ENCODE measurements around the gene TBXAS1. TPM values are rescaled to one million over a fixed set of nuclear protein-coding genes. Genes with fewer than 3 reads are reported as not detected.
"Not testable (repeated sequence)": the region's sequence is repeated elsewhere in the genome, so short reads cannot be mapped to it uniquely, and the experiment has no call there.

The TBXAS1 gene
- total RNA-seq, 4 donors from 2014 or later, result 9.8 to 31.3 (median 13.5) TPM

DNA sequence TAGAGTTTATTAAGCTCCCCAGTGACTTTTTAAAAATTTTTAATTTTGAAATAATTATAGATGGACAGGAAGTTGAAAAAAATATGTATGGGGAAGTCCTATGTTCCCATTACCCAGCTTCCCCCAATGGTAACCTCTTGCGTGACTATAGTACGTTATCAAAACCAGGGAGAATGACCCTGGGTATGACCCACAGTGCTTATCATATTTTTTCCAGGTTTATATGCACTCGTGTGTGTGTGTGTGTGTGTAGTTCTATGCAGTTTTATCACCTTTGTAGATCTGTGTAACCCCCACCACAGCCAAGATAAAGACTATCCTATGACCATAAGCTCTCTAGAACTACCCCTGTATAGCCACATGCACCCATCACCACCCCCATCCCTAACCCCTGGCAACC lies 72.8 kb downstream of the TBXAS1 start:
- Histone ChIP-seq H3K9me3 (peaks cover 0 to 9% (median 7%) of the 10 kb centered on the region in 4 donors), H3K27ac (replicated peaks in 1 of 4) (no peak overlapping the region), H3K4me1 (no peaks in the 10 kb centered on the region), H3K27me3 (no peaks in the 10 kb centered on the region), H3K36me3 (no peaks in the 10 kb centered on the region), H3K4me3 (no peak overlapping the region)
- TF ChIP-seq, protein P1, sequence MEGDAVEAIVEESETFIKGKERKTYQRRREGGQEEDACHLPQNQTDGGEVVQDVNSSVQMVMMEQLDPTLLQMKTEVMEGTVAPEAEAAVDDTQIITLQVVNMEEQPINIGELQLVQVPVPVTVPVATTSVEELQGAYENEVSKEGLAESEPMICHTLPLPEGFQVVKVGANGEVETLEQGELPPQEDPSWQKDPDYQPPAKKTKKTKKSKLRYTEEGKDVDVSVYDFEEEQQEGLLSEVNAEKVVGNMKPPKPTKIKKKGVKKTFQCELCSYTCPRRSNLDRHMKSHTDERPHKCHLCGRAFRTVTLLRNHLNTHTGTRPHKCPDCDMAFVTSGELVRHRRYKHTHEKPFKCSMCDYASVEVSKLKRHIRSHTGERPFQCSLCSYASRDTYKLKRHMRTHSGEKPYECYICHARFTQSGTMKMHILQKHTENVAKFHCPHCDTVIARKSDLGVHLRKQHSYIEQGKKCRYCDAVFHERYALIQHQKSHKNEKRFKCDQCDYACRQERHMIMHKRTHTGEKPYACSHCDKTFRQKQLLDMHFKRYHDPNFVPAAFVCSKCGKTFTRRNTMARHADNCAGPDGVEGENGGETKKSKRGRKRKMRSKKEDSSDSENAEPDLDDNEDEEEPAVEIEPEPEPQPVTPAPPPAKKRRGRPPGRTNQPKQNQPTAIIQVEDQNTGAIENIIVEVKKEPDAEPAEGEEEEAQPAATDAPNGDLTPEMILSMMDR (IDR thresholded peaks at IDR 0.05), result no peak
- no peak for TF ChIP-seq EP300 (IDR thresholded peaks at IDR 0.05)
- no peak for TF ChIP-seq POLR2A (IDR thresholded peaks at IDR 0.05; ENCODE audit: low read depth)
- intact Hi-C loops (cut with DNase I), result no loop called here
- DNase-seq (ENCODE audit: extremely low spot score), result no peak
- 78% methylated on average over 3 of the region's 3 CpGs for WGBS

GRCh38 chr7:139902436-139903102 lies 73.5 kb downstream of the TBXAS1 start:
- H3K9me3 ChIP-seq, result peaks cover 0 to 12% (median 7%) of the 10 kb centered on the region in 4 donors
- TF ChIP-seq POLR2A (IDR thresholded peaks at IDR 0.05; ENCODE audit: low read depth), result no peak
- TF ChIP-seq POLR2AphosphoS5 (IDR thresholded peaks at IDR 0.05), result no peak
- TF ChIP-seq EP300 (IDR thresholded peaks at IDR 0.05), result no peak
- TF ChIP-seq, protein P1 (IDR thresholded peaks at IDR 0.05), result no peak
- DNase-seq (ENCODE audit: extremely low spot score), result no peak
- WGBS, result 95% methylated on average over 4 of the region's 4 CpGs
- intact Hi-C loops (cut with DNase I), result no loop called here
- no peaks in the 10 kb centered on the region for H3K36me3 ChIP-seq
- H3K4me1 ChIP-seq, result no peaks in the 10 kb centered on the region
- no peaks in the 10 kb centered on the region for H3K27me3 ChIP-seq
- no peak overlapping the region for H3K4me3 ChIP-seq
- no peak overlapping the region for H3K27ac ChIP-seq (replicated peaks in 1 of 4)

DNA sequence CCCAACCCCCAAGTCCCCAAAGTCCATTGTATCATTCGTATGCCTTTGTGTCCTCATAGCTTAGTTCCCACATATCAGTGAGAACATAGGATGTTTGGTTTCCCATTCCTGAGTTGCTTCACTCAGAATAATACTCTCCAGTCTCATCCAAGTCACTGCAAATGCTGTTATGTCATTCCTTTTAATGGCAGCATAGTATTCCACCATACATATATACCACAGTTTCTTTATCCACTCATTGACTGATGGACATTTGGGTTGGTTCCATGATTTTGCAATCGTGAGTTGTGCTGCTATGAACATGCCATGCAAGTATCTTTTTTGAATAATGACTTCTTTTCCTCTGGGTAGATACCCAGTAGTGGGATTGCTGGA lies 74.0 kb downstream of the TBXAS1 start:
- intact Hi-C loops (cut with DNase I); H3K4me1 ChIP-seq; DNase-seq (ENCODE audit: extremely low spot score); H3K27me3 ChIP-seq; H3K27ac ChIP-seq (replicated peaks in 1 of 4); H3K4me3 ChIP-seq; H3K36me3 ChIP-seq: not testable (repeated sequence)
- H3K9me3 ChIP-seq, result peaks cover 0 to 12% (median 7%) of the 10 kb centered on the region in 4 donors
- 84% methylated on average over 2 of the region's 2 CpGs for WGBS

- H3K4me3 ChIP-seq, result no peak overlapping the region
- H3K36me3 ChIP-seq, result no peaks in the 10 kb centered on the region
- peaks cover 0 to 12% (median 7%) of the 10 kb centered on the region in 4 donors for H3K9me3 ChIP-seq
- H3K4me1 ChIP-seq, result no peaks in the 10 kb centered on the region
- intact Hi-C loops (cut with DNase I), result no loop called here
- H3K27ac ChIP-seq (replicated peaks in 1 of 4), result no peak overlapping the region
- no peak for DNase-seq (ENCODE audit: extremely low spot score)
- H3K27me3 ChIP-seq, result no peaks in the 10 kb centered on the region
- no peak for TF ChIP-seq POLR2AphosphoS5 (IDR thresholded peaks at IDR 0.05)
- TF ChIP-seq POLR2A (IDR thresholded peaks at IDR 0.05; ENCODE audit: low read depth), result no peak
Measured at GRCh38 chr7:139906879-139907278, 77.8 kb downstream of the TBXAS1 start.

DNA sequence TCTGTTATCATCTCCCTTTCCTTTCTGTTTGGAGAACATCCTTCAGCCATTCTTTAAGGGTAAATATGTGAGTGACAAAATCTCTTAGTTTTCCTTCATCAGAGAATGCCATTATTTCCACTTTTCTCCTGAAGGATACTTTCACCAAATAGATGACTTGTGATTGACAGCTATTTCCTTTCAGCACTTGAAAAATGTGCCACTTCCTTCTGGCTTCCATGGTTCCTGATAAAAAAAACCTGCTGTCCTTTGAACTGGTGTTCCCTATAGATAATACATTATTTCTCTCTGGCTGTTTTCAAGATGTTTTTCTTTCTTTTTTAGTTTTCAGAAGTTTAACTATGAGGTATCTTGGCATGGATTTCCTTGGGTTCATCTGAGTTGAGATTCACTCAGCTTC lies 79.7 kb downstream of the TBXAS1 start:
- Histone ChIP-seq H3K36me3 (no peaks in the 10 kb centered on the region), H3K27ac (replicated peaks in 1 of 4) (no peak overlapping the region), H3K4me1 (peaks cover 0 to 2% (median 0%) of the 10 kb centered on the region in 4 donors), H3K9me3 (peaks cover 0 to 4% (median 0%) of the 10 kb centered on the region in 4 donors), H3K4me3 (no peak overlapping the region), H3K27me3 (no peaks in the 10 kb centered on the region)
- intact Hi-C loops (cut with DNase I), result no loop called here
- no peak for TF ChIP-seq POLR2A (IDR thresholded peaks at IDR 0.05; ENCODE audit: low read depth)
- no peak for TF ChIP-seq POLR2AphosphoS5 (IDR thresholded peaks at IDR 0.05)
- no peak for TF ChIP-seq EP300 (IDR thresholded peaks at IDR 0.05)
- TF ChIP-seq, protein P1 (IDR thresholded peaks at IDR 0.05), result no peak
- no peak for DNase-seq (ENCODE audit: extremely low spot score)

Measured in esophagus muscularis mucosa (tissue), 4 donors.